A673 (cell line): Measurements from ENCODE around the gene NSUN2.

Source experiments
- CTCF ChIP-seq: fragments of 300-800, 200-600 bp; sonication (generic); conservative IDR thresholded peaks from 2 replicates; pipeline ENCODE4 v1.5.1; 2017; ENCODE audit warnings: low read depth, mild to moderate bottlenecking, antibody characterized with exemption, low read length, moderate library complexity, mixed read lengths
- EZH2 ChIP-seq: fragments of 200-600 bp; sonication (generic); IDR thresholded peaks from 2 replicates; pipeline ENCODE4 v1.6.1; 2017; ENCODE audit warnings: borderline replicate concordance, low read depth, mild to moderate bottlenecking, mixed read lengths, antibody characterized with exemption, low read length; ENCODE audit not compliant: poor library complexity, severe bottlenecking

- no peak for TF ChIP-seq CTCF
- no peak for TF ChIP-seq EZH2
Observed at GRCh38 chr5:6681682-6682081, 48.8 kb upstream of the NSUN2 start.
